ENCODE results near the gene NAGS. TPM values are rescaled to one million over a fixed set of nuclear protein-coding genes. Genes with fewer than 3 reads are reported as not detected.
"Not testable (repeated sequence)": the region's sequence is repeated elsewhere in the genome, so short reads cannot be mapped to it uniquely, and the experiment has no call there.

NAGS gene
- total and polyA plus RNA-seq, 4 donors = 2.6 to 10.7 (median 5.0) TPM

DNA sequence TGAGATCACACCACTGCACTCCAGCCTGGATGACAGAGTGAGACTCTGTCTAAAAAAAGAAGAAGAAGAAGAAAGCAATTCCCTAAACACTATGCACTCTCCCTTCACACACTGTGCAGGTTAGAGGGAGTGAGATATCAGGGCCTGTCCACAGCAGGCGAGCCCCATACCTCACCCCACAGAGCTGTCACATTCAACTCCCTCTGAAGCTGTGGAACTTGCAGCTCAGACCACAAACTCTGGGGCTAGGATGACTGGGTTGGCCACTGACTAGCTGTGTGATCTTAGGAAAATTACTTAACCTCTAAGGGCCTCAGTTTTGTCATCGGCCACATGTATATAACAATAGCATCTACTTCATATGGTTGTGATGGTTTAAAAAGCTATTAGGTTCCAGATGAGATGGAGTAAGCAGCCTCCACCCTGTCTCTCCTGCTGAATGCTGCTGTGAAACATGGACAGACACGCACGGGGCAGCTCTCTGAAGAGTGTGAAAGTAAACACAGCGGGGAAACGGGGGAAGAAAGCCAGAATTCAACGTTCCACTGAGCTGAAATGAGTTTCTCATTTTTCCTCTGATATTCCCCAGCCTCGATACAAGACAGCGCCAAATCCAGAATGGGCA lies 37.1 kb upstream of the NAGS start:
- DNase-seq (peak in 2 of 3 donors; percentile 21 to 29), ATAC-seq (ENCODE audit: insufficient read depth, low FRiP score) (no peak)
- H3K9ac ChIP-seq (ENCODE audit: insufficient read depth in 1 of 2, low read length in 2 of 2) = peak overlapping the region in 1 of 2 donors; percentile 58
- H3K36me3 ChIP-seq (ENCODE audit: control insufficient read depth in 4 of 4, insufficient read depth in 4 of 4, low read length in 4 of 4) = no peaks in the 10 kb centered on the region
- peaks cover 0 to 8% (median 0%) of the 10 kb centered on the region in 5 donors for H3K4me1 ChIP-seq (ENCODE audit: control insufficient read depth in 5 of 5, insufficient read depth in 5 of 5, low read length in 5 of 5)
- peaks cover 0 to 4% (median 0%) of the 10 kb centered on the region in 3 donors for H3K27me3 ChIP-seq (ENCODE audit: control insufficient read depth in 3 of 3, insufficient read depth in 3 of 3, low read length in 2 of 3)
- H3K9me3 ChIP-seq (ENCODE audit: control insufficient read depth in 4 of 4, insufficient read depth in 3 of 4, low read length in 3 of 4) = no peaks in the 10 kb centered on the region
- 54 to 68% methylated on average over 9 of the region's 9 CpGs for WGBS, 2 donors
- no peak overlapping the region for H3K27ac ChIP-seq (ENCODE audit: low read depth in 1 of 2, low read length in 1 of 2)
- TF ChIP-seq, protein P1, sequence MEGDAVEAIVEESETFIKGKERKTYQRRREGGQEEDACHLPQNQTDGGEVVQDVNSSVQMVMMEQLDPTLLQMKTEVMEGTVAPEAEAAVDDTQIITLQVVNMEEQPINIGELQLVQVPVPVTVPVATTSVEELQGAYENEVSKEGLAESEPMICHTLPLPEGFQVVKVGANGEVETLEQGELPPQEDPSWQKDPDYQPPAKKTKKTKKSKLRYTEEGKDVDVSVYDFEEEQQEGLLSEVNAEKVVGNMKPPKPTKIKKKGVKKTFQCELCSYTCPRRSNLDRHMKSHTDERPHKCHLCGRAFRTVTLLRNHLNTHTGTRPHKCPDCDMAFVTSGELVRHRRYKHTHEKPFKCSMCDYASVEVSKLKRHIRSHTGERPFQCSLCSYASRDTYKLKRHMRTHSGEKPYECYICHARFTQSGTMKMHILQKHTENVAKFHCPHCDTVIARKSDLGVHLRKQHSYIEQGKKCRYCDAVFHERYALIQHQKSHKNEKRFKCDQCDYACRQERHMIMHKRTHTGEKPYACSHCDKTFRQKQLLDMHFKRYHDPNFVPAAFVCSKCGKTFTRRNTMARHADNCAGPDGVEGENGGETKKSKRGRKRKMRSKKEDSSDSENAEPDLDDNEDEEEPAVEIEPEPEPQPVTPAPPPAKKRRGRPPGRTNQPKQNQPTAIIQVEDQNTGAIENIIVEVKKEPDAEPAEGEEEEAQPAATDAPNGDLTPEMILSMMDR (IDR thresholded peaks at IDR 0.05; ENCODE audit: control extremely low read depth, extremely low read depth) = no peak
- H3K4me3 ChIP-seq = no peak overlapping the region

DNA sequence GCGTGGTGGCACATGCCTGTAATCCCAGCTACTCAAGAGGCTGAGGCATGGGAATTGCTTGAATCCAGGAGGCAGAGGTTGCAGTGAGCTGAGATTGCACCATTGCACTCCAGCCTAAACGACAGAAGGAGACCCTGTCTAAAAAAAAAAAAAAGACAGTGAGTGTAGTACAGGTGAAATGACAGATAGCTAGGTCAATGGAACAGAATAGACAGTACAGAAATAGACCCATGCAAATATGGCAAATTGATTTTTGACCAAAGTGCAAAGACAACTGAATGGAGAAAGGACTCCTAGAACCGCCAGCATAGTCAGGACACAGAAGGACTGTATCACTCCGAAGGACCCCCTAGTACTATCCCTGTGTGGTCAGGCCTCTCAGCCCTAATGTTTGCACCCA lies 34.1 kb upstream of the NAGS start:
- Histone ChIP-seq H3K4me3 (no peak overlapping the region), H3K36me3 (ENCODE audit: control insufficient read depth in 4 of 4, insufficient read depth in 4 of 4, low read length in 4 of 4) (no peaks in the 10 kb centered on the region), H3K9me3 (ENCODE audit: control insufficient read depth in 4 of 4, insufficient read depth in 3 of 4, low read length in 3 of 4) (no peaks in the 10 kb centered on the region), H3K27ac (ENCODE audit: low read depth in 1 of 2, low read length in 1 of 2) (no peak overlapping the region), H3K4me1 (ENCODE audit: control insufficient read depth in 5 of 5, insufficient read depth in 5 of 5, low read length in 5 of 5) (peaks cover 0 to 8% (median 0%) of the 10 kb centered on the region in 5 donors), H3K27me3 (ENCODE audit: control insufficient read depth in 3 of 3, insufficient read depth in 3 of 3, low read length in 2 of 3) (no peaks in the 10 kb centered on the region), H3K9ac (ENCODE audit: insufficient read depth in 1 of 2, low read length in 2 of 2) (no peak overlapping the region)
- WGBS, 2 donors = 77 to 87% methylated on average over 4 of the region's 4 CpGs
- no peak for ATAC-seq (ENCODE audit: insufficient read depth, low FRiP score)
- DNase-seq = no peak
- TF ChIP-seq, protein P1 (IDR thresholded peaks at IDR 0.05; ENCODE audit: control extremely low read depth, extremely low read depth) = no peak

DNA sequence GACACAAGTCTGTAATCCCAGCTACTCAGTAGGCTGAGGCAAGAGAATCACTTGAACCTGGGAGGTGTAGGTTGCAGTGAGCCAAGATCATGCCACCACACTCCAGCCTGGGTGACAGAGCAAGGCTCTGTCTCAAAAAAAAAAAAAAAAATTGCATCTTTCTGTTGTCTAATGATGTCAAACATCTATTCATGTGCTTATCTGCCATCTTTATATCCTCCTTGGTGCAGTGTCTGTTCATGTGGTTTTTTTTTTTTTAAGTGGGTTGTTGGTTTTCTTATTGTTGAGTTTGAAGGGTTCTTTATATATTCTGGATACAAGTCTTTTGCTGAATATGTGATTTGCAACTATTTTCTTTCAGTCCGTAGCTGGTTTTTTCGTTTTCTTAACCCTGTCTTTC lies 33.0 kb upstream of the NAGS start:
- not testable (repeated sequence) for ATAC-seq (ENCODE audit: insufficient read depth, low FRiP score); H3K9ac ChIP-seq (ENCODE audit: insufficient read depth in 1 of 2, low read length in 2 of 2)
- WGBS, 2 donors = 45 to 58% methylated on average over 2 of the region's 2 CpGs

DNA sequence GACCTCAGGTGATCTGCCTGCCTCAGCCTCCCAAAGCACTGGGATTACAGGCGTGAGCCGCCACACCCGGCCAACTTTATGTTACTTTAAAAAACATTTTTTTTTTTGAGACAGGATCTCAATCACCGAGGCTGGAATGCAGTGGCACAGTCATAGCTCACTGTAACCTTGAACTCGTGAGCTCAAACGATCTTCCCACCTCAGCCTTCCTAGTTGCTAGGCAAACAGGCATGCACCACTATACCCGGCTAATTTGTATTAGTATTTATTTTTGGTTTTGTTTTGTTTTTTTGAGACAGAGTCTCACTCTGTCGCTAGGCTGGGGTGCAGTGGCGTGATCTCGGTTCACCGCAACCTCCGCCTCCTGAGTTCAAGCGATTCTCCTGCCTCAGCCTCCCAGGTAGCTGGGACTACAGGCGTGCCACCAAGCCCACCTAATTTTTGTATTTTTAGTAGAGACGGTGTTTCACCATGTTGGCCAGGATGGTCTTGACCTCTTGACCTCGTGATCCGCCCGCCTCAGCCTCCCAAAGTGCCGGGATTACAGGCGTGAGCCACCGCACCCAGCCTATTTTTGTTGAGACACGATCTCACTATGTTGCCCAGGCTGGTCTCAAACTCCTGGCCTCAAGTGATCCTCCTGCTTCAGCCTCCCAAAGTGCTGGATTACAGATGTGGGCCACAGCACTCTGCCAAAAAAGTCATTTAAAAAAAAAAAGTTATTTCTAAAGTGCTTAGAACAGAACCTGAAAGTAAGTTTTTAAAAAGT lies 31.8 kb upstream of the NAGS start:
- WGBS, 2 donors = 89 to 90% methylated on average over 22 of the region's 22 CpGs
- H3K9me3 ChIP-seq (ENCODE audit: control insufficient read depth in 4 of 4, insufficient read depth in 3 of 4, low read length in 3 of 4); H3K36me3 ChIP-seq (ENCODE audit: control insufficient read depth in 4 of 4, insufficient read depth in 4 of 4, low read length in 4 of 4); DNase-seq; H3K9ac ChIP-seq (ENCODE audit: insufficient read depth in 1 of 2, low read length in 2 of 2); H3K4me1 ChIP-seq (ENCODE audit: control insufficient read depth in 5 of 5, insufficient read depth in 5 of 5, low read length in 5 of 5); ATAC-seq (ENCODE audit: insufficient read depth, low FRiP score); H3K27ac ChIP-seq (ENCODE audit: low read depth in 1 of 2, low read length in 1 of 2); H3K27me3 ChIP-seq (ENCODE audit: control insufficient read depth in 3 of 3, insufficient read depth in 3 of 3, low read length in 2 of 3); H3K4me3 ChIP-seq: not testable (repeated sequence)

More for the DNA sequence above, 33.0 kb upstream of the NAGS start:
- not testable (repeated sequence) for H3K27me3 ChIP-seq (ENCODE audit: control insufficient read depth in 3 of 3, insufficient read depth in 3 of 3, low read length in 2 of 3); H3K4me3 ChIP-seq; H3K36me3 ChIP-seq (ENCODE audit: control insufficient read depth in 4 of 4, insufficient read depth in 4 of 4, low read length in 4 of 4); DNase-seq; H3K27ac ChIP-seq (ENCODE audit: low read depth in 1 of 2, low read length in 1 of 2); H3K9me3 ChIP-seq (ENCODE audit: control insufficient read depth in 4 of 4, insufficient read depth in 3 of 4, low read length in 3 of 4); H3K4me1 ChIP-seq (ENCODE audit: control insufficient read depth in 5 of 5, insufficient read depth in 5 of 5, low read length in 5 of 5)

Measured in lung (tissue), 12 donors.